ENCODE data around the gene KNL1. TPM values are rescaled to one million over a fixed set of nuclear protein-coding genes. Genes with fewer than 3 reads are reported as not detected.

The KNL1 gene
- polyA plus RNA-seq, 2 of the 4 experiments (the other 2 are of a cell fraction): 7.6 to 13.2 TPM

GRCh38 chr15:40693904-40694687 lies 100.0 kb downstream of the KNL1 start:
- Histone ChIP-seq H3K27ac (peak overlapping the region; percentile 96 to 97), H3K4me3 (peak overlapping the region; percentile 85), H3K4me2 (peak overlapping the region; percentile 91), H3K9me3 (no peaks in the 10 kb centered on the region), H3K4me1 (peaks cover 8% of the 10 kb centered on the region; the same call in 2 of the 3 replicates)
- WGBS (ENCODE audit: missing lambda C conversion rate): 51% methylated on average over 29 of the region's 31 CpGs
- CTCF ChIA-PET: interaction anchor here (1.0 to 3.6 kb wide), 5 partner anchors 9 to 179 kb away, joined by 3 to 15 read pairs (median 3); no protein-coding TSS in a partner anchor
- peak; percentile 9; the same call in 1 of the 2 replicates for TF ChIP-seq KDM5A (IDR thresholded peaks at IDR 0.05)
- no peak for TF ChIP-seq MYC (IDR thresholded peaks at IDR 0.05; ENCODE audit: borderline replicate concordance, low read length)
- DNase-seq (ENCODE audit: low read depth in 1 of 2, low spot score in 1 of 2) (no peak), ATAC-seq (no peak; a peak in 1 of 6 replicates), FAIRE-seq (no peak)
- POLR2A ChIA-PET: interaction anchor here (1.0 kb wide), 2 partner anchors 14 to 70 kb away, joined by 3 read pairs; partner anchors contain the start of gene GCHFR

DNA sequence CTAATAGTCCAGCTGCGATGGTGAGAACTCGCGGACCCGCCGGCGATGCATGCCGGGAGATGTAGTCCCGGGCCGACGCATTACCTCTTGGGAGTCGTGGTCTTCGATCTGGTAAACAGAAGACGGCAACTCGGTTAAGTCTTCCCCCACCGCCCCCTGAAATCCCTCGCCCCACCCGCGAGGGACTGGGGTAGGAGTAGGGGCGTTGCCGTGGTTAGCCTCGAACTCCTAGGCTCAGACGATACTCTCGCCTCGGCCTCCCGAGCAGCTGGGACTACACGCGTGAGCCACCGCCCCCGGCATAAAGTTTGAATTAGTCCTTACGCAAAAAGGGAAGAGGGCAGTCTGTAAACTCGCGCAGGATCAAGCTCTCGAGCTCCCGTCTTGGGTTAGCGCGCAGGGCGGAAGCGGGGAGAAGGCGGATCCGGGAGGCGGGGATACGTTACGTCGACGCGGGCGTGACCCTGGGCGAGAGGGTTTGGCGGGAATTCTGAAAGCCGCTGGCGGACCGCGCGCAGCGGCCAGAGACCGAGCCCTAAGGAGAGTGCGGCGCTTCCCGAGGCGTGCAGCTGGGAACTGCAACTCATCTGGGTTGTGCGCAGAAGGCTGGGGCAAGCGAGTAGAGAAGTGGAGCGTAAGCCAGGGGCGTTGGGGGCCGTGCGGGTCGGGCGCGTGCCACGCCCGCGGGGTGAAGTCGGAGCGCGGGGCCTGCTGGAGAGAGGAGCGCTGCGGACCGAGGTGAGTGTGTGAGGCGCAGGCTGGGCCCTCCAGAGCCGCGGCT lies 100.8 kb downstream of the KNL1 start, which contains the start of gene RAD51:
Gene RAD51, plus strand, starts transcription at position 487 of the 781 bp plus-strand sequence. CDS start 3,585 bp downstream, outside the sequence.
- Histone ChIP-seq H3K9me3 (no peaks in the 10 kb centered on the region), H3K4me3 (peak within 1 kb of the TSS; percentile 85), H3K27ac (peak within 1 kb of the TSS; percentile 96 to 97), H3K4me1 (peaks cover 8% of the 10 kb centered on the region; the same call in 2 of the 3 replicates), H3K4me2 (peak within 1 kb of the TSS; percentile 91)
- TF ChIP-seq KDM5A (IDR thresholded peaks at IDR 0.05) (peak; percentile 72), RFX5 (IDR thresholded peaks at IDR 0.05) (no peak), JUN (IDR thresholded peaks at IDR 0.05) (peak; percentile 28 to 75; a peak in 2 of 5 replicates), PHF8 (IDR thresholded peaks at IDR 0.05; ENCODE audit: borderline replicate concordance, low read depth) (peak; percentile 69), SREBF2 (IDR thresholded peaks at IDR 0.05) (no peak), BCL3 (IDR thresholded peaks at IDR 0.05) (0 out of 3 replicates have a peak, but pooled peaks have one; percentile 23), HDAC2 (IDR thresholded peaks at IDR 0.05) (peak; percentile 82; the same call in 1 of the 2 replicates), POLR2A (IDR thresholded peaks at IDR 0.05; ENCODE audit: low read length) (peak; percentile 47), TP53 (CRISPR knock-in tag; IDR thresholded peaks at IDR 0.05) (0 out of 2 replicates have a peak, but pooled peaks have one; percentile 24), JUNB (IDR thresholded peaks at IDR 0.05) (no peak), HOXA7 (CRISPR knock-in tag; IDR thresholded peaks at IDR 0.05) (no peak)
- TF ChIP-seq, protein P1, sequence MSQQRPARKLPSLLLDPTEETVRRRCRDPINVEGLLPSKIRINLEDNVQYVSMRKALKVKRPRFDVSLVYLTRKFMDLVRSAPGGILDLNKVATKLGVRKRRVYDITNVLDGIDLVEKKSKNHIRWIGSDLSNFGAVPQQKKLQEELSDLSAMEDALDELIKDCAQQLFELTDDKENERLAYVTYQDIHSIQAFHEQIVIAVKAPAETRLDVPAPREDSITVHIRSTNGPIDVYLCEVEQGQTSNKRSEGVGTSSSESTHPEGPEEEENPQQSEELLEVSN (IDR thresholded peaks at IDR 0.05; ENCODE audit: borderline replicate concordance, low read depth): peak; percentile 86
- TF ChIP-seq, protein P2, sequence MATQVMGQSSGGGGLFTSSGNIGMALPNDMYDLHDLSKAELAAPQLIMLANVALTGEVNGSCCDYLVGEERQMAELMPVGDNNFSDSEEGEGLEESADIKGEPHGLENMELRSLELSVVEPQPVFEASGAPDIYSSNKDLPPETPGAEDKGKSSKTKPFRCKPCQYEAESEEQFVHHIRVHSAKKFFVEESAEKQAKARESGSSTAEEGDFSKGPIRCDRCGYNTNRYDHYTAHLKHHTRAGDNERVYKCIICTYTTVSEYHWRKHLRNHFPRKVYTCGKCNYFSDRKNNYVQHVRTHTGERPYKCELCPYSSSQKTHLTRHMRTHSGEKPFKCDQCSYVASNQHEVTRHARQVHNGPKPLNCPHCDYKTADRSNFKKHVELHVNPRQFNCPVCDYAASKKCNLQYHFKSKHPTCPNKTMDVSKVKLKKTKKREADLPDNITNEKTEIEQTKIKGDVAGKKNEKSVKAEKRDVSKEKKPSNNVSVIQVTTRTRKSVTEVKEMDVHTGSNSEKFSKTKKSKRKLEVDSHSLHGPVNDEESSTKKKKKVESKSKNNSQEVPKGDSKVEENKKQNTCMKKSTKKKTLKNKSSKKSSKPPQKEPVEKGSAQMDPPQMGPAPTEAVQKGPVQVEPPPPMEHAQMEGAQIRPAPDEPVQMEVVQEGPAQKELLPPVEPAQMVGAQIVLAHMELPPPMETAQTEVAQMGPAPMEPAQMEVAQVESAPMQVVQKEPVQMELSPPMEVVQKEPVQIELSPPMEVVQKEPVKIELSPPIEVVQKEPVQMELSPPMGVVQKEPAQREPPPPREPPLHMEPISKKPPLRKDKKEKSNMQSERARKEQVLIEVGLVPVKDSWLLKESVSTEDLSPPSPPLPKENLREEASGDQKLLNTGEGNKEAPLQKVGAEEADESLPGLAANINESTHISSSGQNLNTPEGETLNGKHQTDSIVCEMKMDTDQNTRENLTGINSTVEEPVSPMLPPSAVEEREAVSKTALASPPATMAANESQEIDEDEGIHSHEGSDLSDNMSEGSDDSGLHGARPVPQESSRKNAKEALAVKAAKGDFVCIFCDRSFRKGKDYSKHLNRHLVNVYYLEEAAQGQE (IDR thresholded peaks at IDR 0.05): peak; percentile 21; the same call in 1 of the 2 replicates
- TF ChIP-seq, protein P3, sequence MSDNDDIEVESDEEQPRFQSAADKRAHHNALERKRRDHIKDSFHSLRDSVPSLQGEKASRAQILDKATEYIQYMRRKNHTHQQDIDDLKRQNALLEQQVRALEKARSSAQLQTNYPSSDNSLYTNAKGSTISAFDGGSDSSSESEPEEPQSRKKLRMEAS (IDR thresholded peaks at IDR 0.05): peak; percentile 79
- FAIRE-seq (no peak), DNase-seq (ENCODE audit: low read depth in 1 of 2, low spot score in 1 of 2) (peak; percentile 83 to 90), ATAC-seq (peak; percentile 94 to 97)
- ChIA-PET CTCF (interaction anchor here (1.0 to 3.6 kb wide), 5 partner anchors 9 to 179 kb away, joined by 3 to 15 read pairs (median 3); no protein-coding TSS in a partner anchor), POLR2A (interaction anchor here (1.0 kb wide), 2 partner anchors 13 to 69 kb away, joined by 3 read pairs; partner anchors contain the start of gene GCHFR)
- 2% methylated on average over 42 of the region's 81 CpGs for WGBS (ENCODE audit: missing lambda C conversion rate)

Measured in A549 (cell line).